Measurements from ENCODE around the gene NBEA.

- TF ChIP-seq FOXM1 (IDR thresholded peaks at IDR 0.05; ENCODE audit: borderline replicate concordance, low read depth) (no peak), EP300 (IDR thresholded peaks at IDR 0.05; ENCODE audit: borderline replicate concordance) (no peak), REST (IDR thresholded peaks at IDR 0.05; ENCODE audit: low read depth) (no peak), CREB1 (IDR thresholded peaks at IDR 0.05; ENCODE audit: low read depth) (no peak), USF1 (IDR thresholded peaks at IDR 0.05) (no peak), MAX (IDR thresholded peaks at IDR 0.05) (no peak), CEBPB (IDR thresholded peaks at IDR 0.05) (no peak), NFIC (IDR thresholded peaks at IDR 0.05) (no peak), TAF1 (IDR thresholded peaks at IDR 0.05; ENCODE audit: low read depth) (no peak)
Observed at GRCh38 chr13:35720690-35721554, 778.9 kb downstream of the NBEA start.

Measured in Ishikawa (cell line).